ENCODE measurements around the gene SERINC5.

The SERINC5 gene

GRCh38 chr5:80067531-80068245 lies 188.2 kb downstream of the SERINC5 start:
- Histone ChIP-seq H3K27ac (no peak overlapping the region), H3K4me3 (IDR thresholded peaks at IDR 0.05; ENCODE audit: insufficient read depth, low read depth, low read length) (no peak overlapping the region), H4K20me1 (ENCODE audit: insufficient read depth) (no peaks in the 10 kb centered on the region), H3K79me2 (ENCODE audit: insufficient read depth, low read depth) (no peaks in the 10 kb centered on the region), H3K27me3 (ENCODE audit: insufficient read depth, low read depth) (no peaks in the 10 kb centered on the region), H3K4me2 (no peak overlapping the region), H2AFZ (ENCODE audit: low read depth) (no peak overlapping the region), H3K4me1 (ENCODE audit: low read depth, poor library complexity, severe bottlenecking) (no peaks in the 10 kb centered on the region), H3K9ac (no peak overlapping the region), H3K36me3 (ENCODE audit: insufficient read depth) (no peaks in the 10 kb centered on the region)
- TF ChIP-seq CTCF (conservative IDR thresholded peaks at IDR 0.05; ENCODE audit: low read depth, low read length) = no peak

- Histone ChIP-seq H3K27me3 (ENCODE audit: insufficient read depth, low read depth) (no peaks in the 10 kb centered on the region), H3K79me2 (ENCODE audit: insufficient read depth, low read depth) (no peaks in the 10 kb centered on the region), H3K9ac (no peak overlapping the region), H3K4me2 (no peak overlapping the region), H2AFZ (ENCODE audit: low read depth) (no peak overlapping the region), H3K4me1 (ENCODE audit: low read depth, poor library complexity, severe bottlenecking) (no peaks in the 10 kb centered on the region), H3K4me3 (IDR thresholded peaks at IDR 0.05; ENCODE audit: insufficient read depth, low read depth, low read length) (no peak overlapping the region), H3K27ac (no peak overlapping the region), H4K20me1 (ENCODE audit: insufficient read depth) (no peaks in the 10 kb centered on the region), H3K36me3 (ENCODE audit: insufficient read depth) (no peaks in the 10 kb centered on the region)
- TF ChIP-seq CTCF (conservative IDR thresholded peaks at IDR 0.05; ENCODE audit: low read depth, low read length) = no peak
Observed at GRCh38 chr5:80067016-80067415, 188.8 kb downstream of the SERINC5 start.

- no peaks in the 10 kb centered on the region for H3K4me1 ChIP-seq (ENCODE audit: low read depth, poor library complexity, severe bottlenecking)
- no peak for TF ChIP-seq CTCF (conservative IDR thresholded peaks at IDR 0.05; ENCODE audit: low read depth, low read length)
- H2AFZ ChIP-seq (ENCODE audit: low read depth) = no peak overlapping the region
- no peaks in the 10 kb centered on the region for H3K36me3 ChIP-seq (ENCODE audit: insufficient read depth)
- H4K20me1 ChIP-seq (ENCODE audit: insufficient read depth) = no peaks in the 10 kb centered on the region
- H3K9ac ChIP-seq = no peak overlapping the region
- H3K4me3 ChIP-seq (IDR thresholded peaks at IDR 0.05; ENCODE audit: insufficient read depth, low read depth, low read length) = no peak overlapping the region
- H3K79me2 ChIP-seq (ENCODE audit: insufficient read depth, low read depth) = no peaks in the 10 kb centered on the region
- no peak overlapping the region for H3K27ac ChIP-seq
- no peaks in the 10 kb centered on the region for H3K27me3 ChIP-seq (ENCODE audit: insufficient read depth, low read depth)
- no peak overlapping the region for H3K4me2 ChIP-seq
Observed at GRCh38 chr5:80064124-80064523, 191.7 kb downstream of the SERINC5 start.

All from KMS-11 (cell line).